Cardiac muscle cell (in vitro differentiated cells and primary cell): Measurements from ENCODE around the gene TMEM38B. TPM values are rescaled to one million over a fixed set of nuclear protein-coding genes. Genes with fewer than 3 reads are reported as not detected.
"Not testable (repeated sequence)": the region's sequence is repeated elsewhere in the genome, so short reads cannot be mapped to it uniquely, and the experiment has no call there.

Experiments
- DNase-seq, 2 donors: peaks; one replicate each; pipeline versions ENCODE4 v3.0.0 to v3.0.0-alpha.2; 2010 to 2017; ENCODE audit warnings: low read depth in 1 of 2, low spot score in 1 of 2
- H3K27ac ChIP-seq: fragments of 200-600 bp; sonication (generic); 2 replicates; pipeline ENCODE4 v1.5.1; 2016
- H3K27me3 ChIP-seq: fragments of 200-600 bp; sonication (generic); 2 replicates; pipeline ENCODE4 v1.6.0; 2016; ENCODE audit warnings: control low read depth
- H3K36me3 ChIP-seq: fragments of 200-600 bp; sonication (generic); 2 replicates; pipeline ENCODE4 v1.5.1; 2016; ENCODE audit warnings: control low read depth
- H3K4me1 ChIP-seq: fragments of 200-600 bp; sonication (generic); 2 replicates; pipeline ENCODE4 v1.8.1; 2017; ENCODE audit warnings: low read depth, mild to moderate bottlenecking, mixed run types
- H3K4me3 ChIP-seq: fragments of 200-600 bp; sonication (generic); 2 replicates; pipeline ENCODE4 v1.5.1; 2016; ENCODE audit warnings: mild to moderate bottlenecking
- H3K9me3 ChIP-seq: fragments of 200-600 bp; sonication (generic); 2 replicates; pipeline ENCODE4 v1.5.1; 2017; ENCODE audit warnings: low read depth, mild to moderate bottlenecking, control low read depth
- CTCF ChIP-seq: IDR thresholded peaks from 2 replicates; pipeline ENCODE4 v1.5.1; 2012; ENCODE audit warnings: low read depth, mild to moderate bottlenecking, low read length
- polyA plus RNA-seq: library from polyadenylated mRNA; unstranded; fragments of >200 nt; fragmentation: Nextera tagmentation; extraction: Ambion mirVana; gene quantifications from 2 replicates; pipeline ENCODE4 v1.2.1, GENCODE V29; 2016
- total RNA-seq: library from RNA; depleted of rRNA; stranded (reverse); fragments of >200 nt; gene quantifications from 2 replicates; pipeline ENCODE4 v1.2.3, GENCODE V29; 2016

TMEM38B gene
- total and polyA plus RNA-seq, 2 experiments from 2014 or later, result 17.5 to 24.9 TPM

- H3K4me1 ChIP-seq, result no peaks in the 10 kb centered on the region
- no peak for TF ChIP-seq CTCF
- H3K4me3 ChIP-seq, result no peak overlapping the region
These were observed 57.4 kb downstream of the TMEM38B start for GRCh38 chr9:105751761-105752160.

GRCh38 chr9:105757496-105758251, 63.3 kb downstream of the TMEM38B start:
- H3K27ac ChIP-seq, result no peak overlapping the region
- H3K4me1 ChIP-seq, result no peaks in the 10 kb centered on the region
- H3K27me3 ChIP-seq, result no peaks in the 10 kb centered on the region
- DNase-seq, result peak in 1 of 2 donors; percentile 58
- no peaks in the 10 kb centered on the region for H3K36me3 ChIP-seq
- H3K9me3 ChIP-seq, result no peaks in the 10 kb centered on the region
- no peak for TF ChIP-seq CTCF
- no peak overlapping the region for H3K4me3 ChIP-seq

More at GRCh38 chr9:105751761-105752160, 57.4 kb downstream of the TMEM38B start:
- H3K27me3 ChIP-seq, result no peaks in the 10 kb centered on the region
- peaks cover 5% of the 10 kb centered on the region for H3K36me3 ChIP-seq
- no peaks in the 10 kb centered on the region for H3K9me3 ChIP-seq
- no peak for DNase-seq
- no peak overlapping the region for H3K27ac ChIP-seq

- no peak for TF ChIP-seq CTCF
- H3K27ac ChIP-seq, result no peak overlapping the region
- no peaks in the 10 kb centered on the region for H3K4me1 ChIP-seq
- H3K36me3 ChIP-seq, result no peaks in the 10 kb centered on the region
- no peak overlapping the region for H3K4me3 ChIP-seq
- H3K27me3 ChIP-seq, result no peaks in the 10 kb centered on the region
- peak in 1 of 2 donors; percentile 18 for DNase-seq
- no peaks in the 10 kb centered on the region for H3K9me3 ChIP-seq
These were observed 65.7 kb downstream of the TMEM38B start for GRCh38 chr9:105760053-105760452.

- not testable (repeated sequence) for H3K36me3 ChIP-seq, H3K4me3 ChIP-seq, H3K4me1 ChIP-seq, H3K27ac ChIP-seq, H3K9me3 ChIP-seq, DNase-seq, H3K27me3 ChIP-seq
These were observed 88.5 kb downstream of the TMEM38B start for GRCh38 chr9:105782561-105783494.

GRCh38 chr9:105783495-105783872, 89.1 kb downstream of the TMEM38B start:
- H3K9me3 ChIP-seq, H3K27ac ChIP-seq, H3K27me3 ChIP-seq, H3K4me3 ChIP-seq, DNase-seq, H3K4me1 ChIP-seq, H3K36me3 ChIP-seq: not testable (repeated sequence)

GRCh38 chr9:105786796-105787195, 92.5 kb downstream of the TMEM38B start:
- not testable (repeated sequence) for H3K4me1 ChIP-seq, H3K27ac ChIP-seq, DNase-seq, H3K36me3 ChIP-seq, H3K27me3 ChIP-seq, H3K4me3 ChIP-seq, H3K9me3 ChIP-seq

GRCh38 chr9:105816202-105816744, 121.9 kb downstream of the TMEM38B start:
- no peaks in the 10 kb centered on the region for H3K27me3 ChIP-seq
- no peak for DNase-seq
- no peaks in the 10 kb centered on the region for H3K9me3 ChIP-seq
- no peak for TF ChIP-seq CTCF
- no peaks in the 10 kb centered on the region for H3K4me1 ChIP-seq
- no peaks in the 10 kb centered on the region for H3K36me3 ChIP-seq
- no peak overlapping the region for H3K27ac ChIP-seq
- no peak overlapping the region for H3K4me3 ChIP-seq
